K562 (cell line): ENCODE measurements around the gene RRAGB. TPM values are rescaled to one million over a fixed set of nuclear protein-coding genes. Genes with fewer than 3 reads are reported as not detected.

Experiments used
- ATAC-seq: fragments of 200-7000 bp; cut with Tn5 transposase; 3 replicates; pipeline ENCODE4 v1.9.1; 2020; ENCODE audit warnings: moderate library complexity
- BruUV-seq: library from RNA; stranded (reverse); fragments of 400-500 nt; replicated peaks from 2 replicates; lab custom pipeline; 2021; lab: Mats Ljungman, UMichigan
- CTCF ChIA-PET: fragments of 300-600 bp; formaldehyde crosslinking; extraction: SDS; loops from one replicate; lab custom pipeline; 2021; ENCODE audit warnings: low intra/inter-chr PET ratio; lab: Yijun Ruan, JAX
- POLR2A ChIA-PET: fragments of 300-600, 350-650 bp; sonication (Branson Sonifier 250); formaldehyde crosslinking; extraction: SDS; loops from one replicate; lab custom pipeline; 2021; ENCODE audit warnings: antibody characterized with exemption, inconsistent platforms; lab: Yijun Ruan, JAX
- DNase-seq, 4 experiments: peaks; one replicate each; pipeline versions ENCODE4 v3.0.0 to v3.0.0-alpha.2; 2011 to 2018; ENCODE audit warnings: low spot score in 3 of 4, mixed read lengths in 3 of 4; ENCODE audit errors: extremely low read depth in 1 of 4
- FAIRE-seq: peaks from 2 replicates; lab custom pipeline; 2011; peaks lifted over from hg19 to GRCh38; lab: Jason Lieb, UNC
- H2AFZ ChIP-seq: 2 replicates; pipeline ENCODE4 v1.6.0; 2011; ENCODE audit warnings: low read depth, low read length, control low read depth, inconsistent platforms
- H3K27ac ChIP-seq: fragments of 200-600 bp; 3 replicates; pipeline ENCODE4 v1.8.0; 2011; ENCODE audit warnings: low read depth, mild to moderate bottlenecking, control low read depth, inconsistent platforms, low read length, moderate library complexity, mixed read lengths; ENCODE audit errors: extremely low read depth
- H3K27me3 ChIP-seq, 2 experiments: fragments of 300-600 bp in 1 of 2; 2 replicates in 1 of 2; 3 replicates in 1 of 2; pipeline versions ENCODE4 v1.6.0 to v1.8.0; 2011; ENCODE audit warnings: inconsistent platforms in 2 of 2, low read length in 2 of 2, mild to moderate bottlenecking in 1 of 2, mixed read lengths in 1 of 2, moderate library complexity in 1 of 2; ENCODE audit not compliant: control insufficient read depth in 2 of 2, insufficient read depth in 2 of 2
- H3K36me3 ChIP-seq: fragments of 300-600 bp; 3 replicates; pipeline ENCODE4 v1.8.0; 2011; ENCODE audit warnings: mild to moderate bottlenecking, low read length, inconsistent platforms; ENCODE audit not compliant: control insufficient read depth, insufficient read depth
- H3K4me1 ChIP-seq, 2 experiments: fragments of 200-600 bp in 1 of 2; replicated peaks in 1 of 2; 2 replicates in 1 of 2; 3 replicates in 1 of 2; pipeline versions ENCODE4 v1.5.1 to v1.8.0; 2011; ENCODE audit warnings: inconsistent platforms in 2 of 2, low read length in 2 of 2, mild to moderate bottlenecking in 1 of 2, mixed read lengths in 1 of 2, moderate library complexity in 1 of 2; ENCODE audit not compliant: control insufficient read depth in 2 of 2, insufficient read depth in 2 of 2
- H3K4me2 ChIP-seq: 2 replicates; pipeline ENCODE4 v1.6.1; 2011; ENCODE audit warnings: low read length, control low read depth, inconsistent platforms, mixed read lengths; ENCODE audit not compliant: insufficient read depth
- H3K4me3 ChIP-seq: fragments of 200-600 bp; sonication (generic), shearing (Covaris generic); 2 replicates; pipeline ENCODE4 v1.5.1; 2016; ENCODE audit warnings: control low read depth, inconsistent platforms
- H3K79me2 ChIP-seq: fragments of 200-600 bp; 3 replicates; pipeline ENCODE4 v1.8.0; 2011; ENCODE audit warnings: low read length, inconsistent platforms; ENCODE audit not compliant: control insufficient read depth, insufficient read depth
- H3K9ac ChIP-seq, 2 experiments: 2 replicates each; pipeline versions ENCODE4 v1.6.0 to v1.6.1; 2011; ENCODE audit warnings: low read depth in 2 of 2, low read length in 2 of 2, control low read depth in 1 of 2, inconsistent platforms in 1 of 2, mild to moderate bottlenecking in 1 of 2, mixed read lengths in 1 of 2; ENCODE audit not compliant: insufficient read depth in 1 of 2
- H3K9me1 ChIP-seq: one replicate; pipeline ENCODE4 v1.6.0; 2011; ENCODE audit warnings: inconsistent platforms, mild to moderate bottlenecking, low read length, moderate library complexity; ENCODE audit not compliant: control insufficient read depth, insufficient read depth
- H3K9me3 ChIP-seq: replicated peaks from 2 replicates; pipeline ENCODE4 v1.5.1; 2011; ENCODE audit warnings: low read depth, low read length, inconsistent platforms; ENCODE audit not compliant: control insufficient read depth, insufficient read depth
- H4K20me1 ChIP-seq: replicated peaks from 2 replicates; pipeline ENCODE4 v1.6.1; 2011; ENCODE audit warnings: low read length, inconsistent platforms, mixed read lengths; ENCODE audit not compliant: control insufficient read depth, insufficient read depth
- ARHGAP35 ChIP-seq: fragments of 450-650 bp; IDR thresholded peaks from 2 replicates; pipeline ENCODE4 v1.6.1; 2018; ENCODE audit not compliant: partially characterized antibody
- ARNT ChIP-seq, 2 experiments: fragments of 450-650 bp; IDR thresholded peaks; 2 replicates each; pipeline ENCODE4 v1.6.1; 2016; ENCODE audit warnings: mild to moderate bottlenecking in 1 of 2
- ELK1 ChIP-seq: sonication (generic); formaldehyde crosslinking; IDR thresholded peaks from 2 replicates; pipeline ENCODE4 v1.8.1; 2022; ENCODE audit warnings: missing genetic modification reagents
- ESRRA ChIP-seq: fragments of 450-650 bp; IDR thresholded peaks from 2 replicates; pipeline ENCODE4 v1.6.1; 2014; ENCODE audit warnings: low read depth, mild to moderate bottlenecking, moderate library complexity, borderline replicate concordance
- ILF3 ChIP-seq: fragments of 450-650 bp; IDR thresholded peaks from 2 replicates; pipeline ENCODE4 v1.6.1; 2018; ENCODE audit warnings: antibody characterized with exemption, mild to moderate bottlenecking, moderate library complexity, borderline replicate concordance
- NRF1 ChIP-seq, 2 experiments: fragments of 450-650 bp; IDR thresholded peaks in 1 of 2; conservative IDR thresholded peaks in 1 of 2; 2 replicates each; pipeline ENCODE4 v1.6.1; 2014; ENCODE audit warnings: mild to moderate bottlenecking in 2 of 2
- RBM34 ChIP-seq: fragments of 200-400 bp; formaldehyde crosslinking; IDR thresholded peaks from 2 replicates; pipeline ENCODE4 v1.6.1; 2018; ENCODE audit warnings: low read length, borderline replicate concordance; ENCODE audit not compliant: insufficient read depth
- SAP30 ChIP-seq: fragments of 200-600 bp; sonication (generic); IDR thresholded peaks from 2 replicates; pipeline ENCODE4 v1.6.1; 2012; ENCODE audit warnings: borderline replicate concordance, low read depth, mild to moderate bottlenecking, moderate library complexity, low read length, control low read depth, inconsistent platforms; ENCODE audit not compliant: insufficient read depth, poor library complexity, severe bottlenecking
- SMAD4 ChIP-seq: fragments of 250-450 bp; sonication (Bioruptor Pico); conservative IDR thresholded peaks from 2 replicates; pipeline ENCODE4 v1.8.0; 2021; ENCODE audit warnings: inconsistent platforms, mild to moderate bottlenecking, moderate library complexity
- ZNF354B ChIP-seq: fragments of 250-450 bp; sonication (Bioruptor Pico); IDR thresholded peaks from 2 replicates; pipeline ENCODE4 v1.4.0; 2020
- WGBS: fragments of 100-300 bp; shearing (Covaris generic); methylation state at CpG from one replicate; pipeline ENCODE4 v1.1.6; 2016; ENCODE audit warnings: low coverage, mixed read lengths; ENCODE audit not compliant: insufficient coverage; ENCODE audit errors: missing lambda C conversion rate; 5-methylcytosine and 5-hydroxymethylcytosine counted together
- in situ Hi-C: fragments of 300-500 bp; cut with MboI; formaldehyde crosslinking; loops from 4 replicates; pipeline ENCODE4 v1.15.0; 2018; ENCODE audit warnings: inconsistent platforms, mixed read lengths
- intact Hi-C: fragments of 100-400 bp; cut with micrococcal nuclease; formaldehyde crosslinking; loops from 2 replicates; pipeline ENCODE4 v1.14.2; 2022
- polyA plus RNA-seq, 8 experiments: library from polyadenylated mRNA; depleted of rRNA in 4 of 8; stranded (reverse) in 5 of 8; unstranded in 3 of 8; fragments of >200 nt; fragmentation: Nextera tagmentation in 2 of 8; fragmentation: Illumina TruSeq in 1 of 8; extraction: Ambion mirVana in 2 of 8; extraction: Trizol in 1 of 8; gene quantifications; 2 replicates each; pipeline versions ENCODE4 v1.2.1 to v1.2.3, GENCODE V29; 2011 to 2014; ENCODE audit warnings: inconsistent platforms in 1 of 8, missing spikeins in 1 of 8
- total RNA-seq, 7 experiments: library from RNA; depleted of rRNA in 6 of 7; stranded (reverse); fragments of >200 nt in 6 of 7; fragmentation: Illumina TruSeq in 2 of 7; extraction: Trizol in 2 of 7; gene quantifications; 2 replicates each; pipeline versions ENCODE4 v1.2.1 to v1.2.3, GENCODE V29; 2011 to 2021; ENCODE audit warnings: low replicate concordance in 1 of 7
- TF ChIP-seq, protein P1 (sequence below): fragments of 250-450 bp; sonication (Bioruptor Pico); IDR thresholded peaks from 2 replicates; pipeline ENCODE4 v1.4.0; 2020; ENCODE audit warnings: mild to moderate bottlenecking, moderate library complexity
- TF ChIP-seq, protein P2 (sequence below): sonication (generic); formaldehyde crosslinking; IDR thresholded peaks from 2 replicates; pipeline ENCODE4 v1.8.0; 2023; ENCODE audit warnings: mild to moderate bottlenecking, missing genetic modification reagents
- TF ChIP-seq, protein P3 (sequence below): fragments of 450-650 bp; IDR thresholded peaks from 2 replicates; pipeline ENCODE4 v1.6.1; 2016

RRAGB gene
- total and polyA plus RNA-seq, 9 of the 15 experiments (the other 6 are each of a cell fraction or from before 2014, with no cell fraction given) = 5.6 to 15.6 (median 9.1) TPM

DNA sequence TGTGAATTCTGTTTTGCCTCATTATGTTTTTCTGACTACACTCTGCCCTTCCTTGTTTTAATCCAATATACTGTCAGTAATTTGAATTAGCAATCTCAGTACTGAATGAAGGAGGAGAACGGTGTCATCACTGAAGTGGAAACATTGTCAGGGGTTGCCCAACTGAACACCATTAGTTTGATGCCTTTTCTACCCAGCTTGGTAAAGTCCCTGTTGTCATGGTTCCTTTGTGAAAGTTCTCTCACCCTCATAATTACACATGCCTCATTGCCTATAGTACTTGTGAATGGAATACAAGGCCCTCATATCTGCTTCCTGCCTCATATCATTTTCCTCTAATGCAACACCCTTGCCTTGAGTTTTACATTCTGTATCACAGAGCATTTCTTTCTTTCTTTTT, 76.9 kb downstream of the RRAGB start:
- Histone ChIP-seq H3K4me3 (no peak overlapping the region), H3K36me3 (no peaks in the 10 kb centered on the region), H3K9me3 (no peaks in the 10 kb centered on the region), H3K9ac (no peak overlapping the region), H3K27ac (no peak overlapping the region), H3K27me3 (no peaks in the 10 kb centered on the region), H3K4me1 (no peaks in the 10 kb centered on the region), H4K20me1 (no peaks in the 10 kb centered on the region), H2AFZ (no peak overlapping the region), H3K4me2 (no peak overlapping the region), H3K79me2 (no peaks in the 10 kb centered on the region), H3K9me1 (no peaks in the 10 kb centered on the region)
- intact Hi-C loops (no loop called here), in situ Hi-C loops (no loop called here)
- FAIRE-seq (no peak), DNase-seq (no peak), ATAC-seq (no peak)
- 13% methylated on average over 1 of the region's 1 CpG for WGBS
- no TSS peak for BruUV-seq
- ChIA-PET CTCF (no interaction called here), POLR2A (no interaction called here)
- TF ChIP-seq ILF3 = no peak
- no peak for TF ChIP-seq SMAD4 (CRISPR knock-in tag)
- no peak for TF ChIP-seq ARNT (IDR thresholded peaks at IDR 0.05)
- TF ChIP-seq ESRRA = no peak
- TF ChIP-seq ZNF354B = no peak
- TF ChIP-seq, protein P1, sequence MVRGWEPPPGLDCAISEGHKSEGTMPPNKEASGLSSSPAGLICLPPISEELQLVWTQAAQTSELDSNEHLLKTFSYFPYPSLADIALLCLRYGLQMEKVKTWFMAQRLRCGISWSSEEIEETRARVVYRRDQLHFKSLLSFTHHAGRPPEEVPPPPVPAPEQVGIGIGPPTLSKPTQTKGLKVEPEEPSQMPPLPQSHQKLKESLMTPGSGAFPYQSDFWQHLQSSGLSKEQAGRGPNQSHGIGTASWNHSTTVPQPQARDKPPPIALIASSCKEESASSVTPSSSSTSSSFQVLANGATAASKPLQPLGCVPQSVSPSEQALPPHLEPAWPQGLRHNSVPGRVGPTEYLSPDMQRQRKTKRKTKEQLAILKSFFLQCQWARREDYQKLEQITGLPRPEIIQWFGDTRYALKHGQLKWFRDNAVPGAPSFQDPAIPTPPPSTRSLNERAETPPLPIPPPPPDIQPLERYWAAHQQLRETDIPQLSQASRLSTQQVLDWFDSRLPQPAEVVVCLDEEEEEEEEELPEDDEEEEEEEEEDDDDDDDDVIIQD (CRISPR knock-in tag) = no peak
- TF ChIP-seq ELK1 (CRISPR knock-in tag) = no peak
- no peak for TF ChIP-seq ARHGAP35
- TF ChIP-seq, protein P2, sequence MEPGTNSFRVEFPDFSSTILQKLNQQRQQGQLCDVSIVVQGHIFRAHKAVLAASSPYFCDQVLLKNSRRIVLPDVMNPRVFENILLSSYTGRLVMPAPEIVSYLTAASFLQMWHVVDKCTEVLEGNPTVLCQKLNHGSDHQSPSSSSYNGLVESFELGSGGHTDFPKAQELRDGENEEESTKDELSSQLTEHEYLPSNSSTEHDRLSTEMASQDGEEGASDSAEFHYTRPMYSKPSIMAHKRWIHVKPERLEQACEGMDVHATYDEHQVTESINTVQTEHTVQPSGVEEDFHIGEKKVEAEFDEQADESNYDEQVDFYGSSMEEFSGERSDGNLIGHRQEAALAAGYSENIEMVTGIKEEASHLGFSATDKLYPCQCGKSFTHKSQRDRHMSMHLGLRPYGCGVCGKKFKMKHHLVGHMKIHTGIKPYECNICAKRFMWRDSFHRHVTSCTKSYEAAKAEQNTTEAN (CRISPR knock-in tag) = no peak
- TF ChIP-seq SAP30 = no peak
- no peak for TF ChIP-seq RBM34
- TF ChIP-seq, protein P3, sequence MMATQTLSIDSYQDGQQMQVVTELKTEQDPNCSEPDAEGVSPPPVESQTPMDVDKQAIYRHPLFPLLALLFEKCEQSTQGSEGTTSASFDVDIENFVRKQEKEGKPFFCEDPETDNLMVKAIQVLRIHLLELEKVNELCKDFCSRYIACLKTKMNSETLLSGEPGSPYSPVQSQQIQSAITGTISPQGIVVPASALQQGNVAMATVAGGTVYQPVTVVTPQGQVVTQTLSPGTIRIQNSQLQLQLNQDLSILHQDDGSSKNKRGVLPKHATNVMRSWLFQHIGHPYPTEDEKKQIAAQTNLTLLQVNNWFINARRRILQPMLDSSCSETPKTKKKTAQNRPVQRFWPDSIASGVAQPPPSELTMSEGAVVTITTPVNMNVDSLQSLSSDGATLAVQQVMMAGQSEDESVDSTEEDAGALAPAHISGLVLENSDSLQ = no peak
- TF ChIP-seq NRF1 (conservative IDR thresholded peaks at IDR 0.05 in 1 of 2, IDR thresholded peaks at IDR 0.05 in 1 of 2) = no peak
